HG03045 (cell line): ENCODE measurements around the gene FAM210A.

Source experiments
- ATAC-seq: cut with Tn5 transposase; IDR thresholded peaks from one replicate; pipeline ENCODE4 v1.9.1; 2021; ENCODE audit warnings: mild to moderate bottlenecking, moderate library complexity; ENCODE audit not compliant: unreplicated experiment

FAM210A gene

DNA sequence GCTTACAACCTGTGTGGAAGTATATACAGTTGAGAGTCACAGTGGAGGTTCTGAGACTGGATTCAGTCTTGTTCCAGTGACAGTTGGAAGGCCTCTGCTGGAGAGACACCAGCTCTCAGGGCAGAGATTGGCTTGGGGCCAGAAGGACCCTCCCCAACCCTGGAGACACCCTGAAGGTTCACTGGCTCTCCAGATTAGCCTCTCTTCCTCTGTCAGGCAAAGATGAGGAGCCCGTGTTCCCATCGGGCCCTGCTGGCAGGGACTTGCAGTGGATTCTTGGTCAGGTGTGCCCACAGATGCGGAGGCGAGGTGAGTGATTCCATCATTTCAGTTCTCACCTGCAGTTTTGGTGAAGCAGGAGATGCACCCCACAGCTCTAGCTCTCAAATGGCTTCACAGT is 78.6 kb downstream of the FAM210A start:
- no peak for ATAC-seq

DNA sequence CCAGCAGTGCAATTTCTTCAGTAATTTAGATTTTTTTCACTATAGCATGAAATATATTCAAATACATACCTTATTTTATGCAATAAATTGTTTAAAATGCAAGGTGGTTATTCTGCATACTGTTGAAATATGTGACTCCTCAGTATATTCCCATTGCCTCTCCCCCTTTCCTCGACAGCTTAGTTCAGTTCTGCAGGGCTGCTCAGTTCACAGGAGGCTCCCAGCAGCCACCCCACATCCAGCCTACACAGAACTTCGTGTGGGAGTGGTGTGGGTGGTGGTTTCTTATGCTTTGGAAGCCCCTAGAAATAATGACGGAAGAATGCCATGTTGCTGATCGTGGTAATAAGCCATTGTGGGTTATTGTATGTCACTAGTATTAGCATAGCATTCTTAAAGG is 79.7 kb downstream of the FAM210A start:
- no peak for ATAC-seq

- ATAC-seq, result no peak
Measured at GRCh38 chr18:13645093-13645492, 81.3 kb downstream of the FAM210A start.

GRCh38 chr18:13643261-13643751 is 83.1 kb downstream of the FAM210A start:
- no peak for ATAC-seq

DNA sequence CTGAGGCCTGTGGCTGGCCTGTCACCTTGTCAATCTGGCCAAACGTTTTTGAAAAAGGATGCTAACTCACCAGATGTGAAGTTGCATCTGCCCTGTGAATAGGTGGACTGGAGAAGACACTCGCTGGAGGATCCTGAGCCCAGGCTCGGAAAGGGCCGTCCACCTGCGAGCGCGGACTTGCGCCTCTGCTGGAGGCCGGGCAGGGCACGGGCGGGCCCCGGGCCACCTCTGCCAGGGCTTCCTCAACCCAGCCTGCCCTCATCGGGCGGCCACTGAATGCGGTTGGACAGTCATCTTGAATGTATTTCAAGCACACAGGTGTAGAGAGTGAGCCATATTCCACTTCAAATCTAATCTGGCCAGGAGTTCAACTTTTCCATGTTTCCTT is 83.9 kb downstream of the FAM210A start:
- no peak for ATAC-seq

- no peak for ATAC-seq
Measured at GRCh38 chr18:13641551-13642439, 84.6 kb downstream of the FAM210A start.

DNA sequence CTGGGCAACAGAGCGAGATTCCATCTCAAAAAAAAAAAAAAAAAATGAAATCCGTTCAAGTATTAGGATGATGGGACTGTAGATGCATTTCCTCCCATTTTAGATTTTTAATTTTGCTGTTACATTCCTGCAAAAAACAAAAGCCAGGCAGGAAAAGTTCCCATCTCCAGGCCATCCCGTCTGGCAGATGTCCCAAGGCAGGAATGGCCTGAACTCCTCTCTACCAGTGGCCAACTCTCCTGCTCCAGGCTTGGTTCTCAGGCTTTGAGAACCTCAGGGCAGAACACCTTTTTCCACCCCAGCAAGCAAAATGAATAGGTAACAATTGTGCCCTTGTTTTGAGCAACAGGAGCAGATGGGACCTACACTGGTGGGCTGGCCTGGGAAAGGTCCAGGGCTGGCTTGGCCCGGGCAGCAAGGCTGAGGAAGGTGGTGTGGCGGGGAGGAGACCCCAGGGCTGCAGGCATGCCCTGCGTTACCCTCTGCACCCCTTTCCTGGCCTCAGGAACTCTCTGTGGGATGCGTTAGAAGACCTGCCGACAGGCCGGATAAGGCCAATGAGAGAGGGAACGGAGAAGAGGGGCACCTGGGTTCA is 86.0 kb downstream of the FAM210A start:
- no peak for ATAC-seq

GRCh38 chr18:13638719-13639595 is 87.4 kb downstream of the FAM210A start:
- ATAC-seq, result no peak

- no peak for ATAC-seq
Measured at GRCh38 chr18:13635046-13635445, 91.3 kb downstream of the FAM210A start.

DNA sequence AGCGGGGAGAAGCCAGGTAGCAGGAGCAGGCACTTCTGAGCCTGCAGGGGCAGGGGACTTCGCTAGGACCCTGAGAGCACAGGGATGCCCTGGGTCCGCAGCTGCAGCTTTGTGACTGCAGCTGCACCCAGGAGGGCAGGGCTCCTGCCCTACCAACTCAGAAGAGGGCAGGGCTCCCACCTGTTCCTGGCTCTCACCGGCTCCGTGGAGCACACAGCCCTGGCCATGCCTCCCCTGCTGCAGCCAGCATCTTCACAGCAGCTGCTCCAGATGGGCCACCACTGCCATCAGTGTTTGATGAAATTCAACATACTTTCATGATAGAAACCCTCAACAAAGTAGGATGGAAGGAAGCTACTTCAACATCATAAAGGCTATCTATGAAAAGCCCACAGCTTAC is 92.7 kb downstream of the FAM210A start:
- no peak for ATAC-seq

- ATAC-seq, result no peak
Measured at GRCh38 chr18:13630716-13631268, 95.6 kb downstream of the FAM210A start.

GRCh38 chr18:13629841-13630715 is 96.3 kb downstream of the FAM210A start:
- ATAC-seq, result peak; percentile 58

DNA sequence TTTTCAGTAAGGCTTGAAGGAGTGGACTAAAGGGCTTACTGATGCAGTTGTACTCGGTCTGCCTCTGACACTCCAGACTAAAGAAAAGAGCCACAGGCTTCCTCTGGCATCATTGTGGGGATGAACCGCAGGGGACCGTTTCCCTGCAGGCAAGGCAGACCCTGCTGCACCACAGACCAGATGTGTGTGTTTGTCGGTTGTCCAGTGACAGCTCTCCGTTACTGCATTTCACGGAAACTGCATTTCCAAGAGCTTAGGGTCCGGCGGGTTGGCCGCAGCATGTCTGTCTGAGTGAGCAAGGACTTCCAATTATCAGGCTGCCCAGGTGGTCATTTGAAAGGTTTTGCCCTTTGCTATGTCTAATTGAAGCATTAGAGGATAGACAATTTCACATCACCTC is 98.1 kb downstream of the FAM210A start:
- ATAC-seq, result no peak

DNA sequence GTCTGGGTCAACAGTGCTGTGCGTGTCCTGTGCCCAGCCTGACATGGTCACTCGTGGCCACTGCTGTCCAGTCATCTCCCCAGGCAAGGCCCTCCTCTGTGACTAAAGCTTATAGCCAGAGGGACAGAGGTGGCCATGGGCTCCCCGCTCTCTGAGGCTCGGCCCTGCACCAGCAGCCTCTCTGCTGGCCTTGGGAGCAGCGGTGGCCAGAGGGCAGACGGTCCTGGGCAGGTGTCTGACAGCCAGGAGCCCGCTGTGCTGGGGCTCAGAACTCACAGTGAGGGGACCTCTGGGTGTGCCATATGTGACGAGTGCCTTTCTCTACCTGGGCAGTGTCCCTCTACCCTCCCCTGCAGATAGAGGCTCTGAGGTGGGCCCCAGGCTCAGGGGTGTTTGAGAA is 98.7 kb downstream of the FAM210A start:
- no peak for ATAC-seq

DNA sequence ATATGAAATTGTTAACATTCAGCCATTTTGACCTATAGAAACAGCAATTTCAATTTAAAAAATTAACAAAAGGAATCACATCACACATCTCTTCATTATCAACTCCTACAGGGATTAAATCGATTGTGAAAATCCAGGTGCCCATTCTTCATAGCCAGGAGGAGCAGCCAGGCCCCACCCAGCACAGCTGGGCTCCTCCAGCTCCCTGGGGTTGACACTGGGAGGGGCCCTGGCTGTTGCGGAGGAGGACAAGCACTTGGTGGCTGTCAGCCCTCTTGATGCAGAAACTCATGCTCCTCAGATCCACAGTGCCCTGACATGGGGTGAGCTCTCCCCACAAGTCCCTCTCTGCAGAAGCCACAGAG is 99.8 kb downstream of the FAM210A start:
- no peak for ATAC-seq

DNA sequence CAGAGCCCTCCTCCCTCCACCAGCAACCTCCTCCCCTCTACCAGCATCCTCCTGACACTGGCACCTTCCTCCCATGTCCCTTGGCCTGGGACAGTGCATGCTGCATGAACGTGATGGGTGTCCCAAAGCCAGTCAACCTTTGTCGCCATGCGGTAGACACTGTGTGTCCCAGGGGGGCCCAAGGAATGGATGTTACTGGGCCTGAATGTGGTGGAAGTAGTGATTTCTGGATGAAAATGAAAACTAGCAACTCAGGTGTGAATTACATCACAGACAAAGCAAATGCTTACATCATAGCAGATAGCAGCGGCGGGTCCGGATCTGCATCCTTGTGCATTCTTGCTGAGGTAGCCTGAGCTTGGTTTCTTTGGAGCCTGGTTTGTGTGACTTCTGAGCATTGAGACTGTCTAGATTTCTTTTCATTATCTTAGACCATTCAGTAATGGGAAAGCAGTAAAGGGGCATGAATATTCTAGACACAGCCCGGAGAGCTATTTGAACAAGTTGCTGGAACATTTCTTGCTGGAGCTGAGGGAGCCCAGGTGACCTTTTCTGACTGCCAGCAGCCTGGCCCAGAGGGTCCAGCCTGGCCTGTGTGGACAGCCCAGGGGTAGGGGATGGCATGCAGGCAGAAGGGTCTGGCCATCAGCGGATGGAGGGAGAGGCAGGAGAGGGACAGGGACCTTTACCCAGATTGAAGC is 100.4 kb downstream of the FAM210A start:
- no peak for ATAC-seq

GRCh38 chr18:13625355-13625754 is 101.0 kb downstream of the FAM210A start:
- ATAC-seq, result no peak

- no peak for ATAC-seq
Measured at GRCh38 chr18:13624563-13625237, 101.7 kb downstream of the FAM210A start.

DNA sequence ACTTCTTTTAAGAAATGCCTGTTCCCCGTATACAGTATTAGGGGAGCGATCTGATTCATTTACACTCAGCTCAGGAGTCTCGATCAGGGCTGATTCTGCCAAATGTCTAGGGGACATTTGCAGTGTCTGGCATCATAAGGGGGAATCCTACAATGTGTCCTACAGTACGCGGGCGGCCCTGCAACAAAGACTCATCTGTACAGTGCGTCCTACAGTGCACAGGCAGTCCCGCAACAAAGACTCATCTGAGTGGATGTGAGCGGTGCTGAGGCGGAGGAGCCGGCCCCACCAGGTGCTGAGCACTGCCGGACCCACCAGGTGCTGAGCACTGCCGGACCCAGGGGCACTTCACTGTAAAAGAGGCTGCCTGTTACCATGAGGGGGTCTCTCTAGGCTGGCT is 102.5 kb downstream of the FAM210A start:
- ATAC-seq, result no peak
